Measurements from ENCODE around the gene ZNF337. TPM values are rescaled to one million over a fixed set of nuclear protein-coding genes. Genes with fewer than 3 reads are reported as not detected.
"Not testable (repeated sequence)": the region's sequence is repeated elsewhere in the genome, so short reads cannot be mapped to it uniquely, and the experiment has no call there.

Gene ZNF337
- total RNA-seq, 5 donors from 2014 or later (not counting 1 experiment from before 2014, with no cell fraction given), result 22.5 to 33.1 (median 27.0) TPM

DNA sequence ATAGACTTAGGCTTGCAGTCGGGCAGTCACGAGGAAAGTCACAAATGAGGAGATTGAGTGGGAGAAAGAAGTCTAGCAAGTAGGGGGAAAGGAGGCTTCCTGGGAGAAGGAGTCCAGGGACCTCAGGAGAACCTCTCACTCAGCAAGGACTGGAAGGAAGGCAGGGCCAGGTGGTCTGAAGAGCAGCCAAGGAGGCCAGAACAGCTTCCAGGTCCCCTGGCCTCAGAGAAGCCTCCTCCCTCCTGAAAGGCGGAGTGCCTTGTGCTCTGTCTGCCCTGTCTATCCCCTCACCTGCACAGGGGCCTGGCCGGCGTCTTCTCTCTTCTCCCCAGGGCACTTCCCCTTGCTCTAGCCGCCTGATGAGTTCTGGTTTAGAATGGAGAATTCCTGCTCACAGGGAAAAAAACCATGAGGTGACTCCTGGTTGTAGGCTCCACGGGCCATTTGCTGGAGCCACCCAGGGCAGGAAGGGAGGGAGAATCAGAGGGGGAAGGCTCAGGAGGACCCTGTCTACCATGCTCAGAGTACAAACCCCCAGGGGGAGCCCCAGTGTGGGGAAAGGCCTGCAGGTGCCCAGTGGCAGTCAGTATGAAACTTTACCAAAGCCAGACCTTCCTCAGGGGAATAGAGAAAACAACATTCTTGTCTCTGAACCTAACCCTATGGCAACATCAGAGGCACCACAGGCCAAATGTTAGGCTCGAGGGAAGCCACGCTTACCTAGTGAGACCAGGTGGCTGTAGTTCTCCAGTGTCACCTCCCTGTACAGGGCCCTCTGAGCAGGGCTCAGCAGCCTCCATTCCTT lies 11.2 kb downstream of the ZNF337 start:
- Histone ChIP-seq H3K27ac (ENCODE audit: low read length) (no peak overlapping the region), H3K27me3 (replicated peaks in 1 of 2; ENCODE audit: control insufficient read depth in 2 of 2, extremely low read depth in 1 of 2, insufficient read depth in 2 of 2, low read length in 1 of 2) (no peaks in the 10 kb centered on the region), H3K36me3 (ENCODE audit: control insufficient read depth in 2 of 2, extremely low read depth in 1 of 2, insufficient read depth in 1 of 2, low read length in 1 of 2) (peaks cover 6 to 25% of the 10 kb centered on the region in 2 donors), H3K4me1 (ENCODE audit: control insufficient read depth in 1 of 2, extremely low read depth in 1 of 2, insufficient read depth in 2 of 2, low read length in 2 of 2) (no peaks in the 10 kb centered on the region), H3K4me3 (ENCODE audit: control insufficient read depth in 1 of 2, extremely low read depth in 1 of 2, low read length in 1 of 2) (no peak overlapping the region), H3K9me3 (no peaks in the 10 kb centered on the region)
- WGBS (ENCODE audit: insufficient coverage), result 100% methylated on average over 3 of the region's 9 CpGs
- Mint-ChIP-seq H3K27ac (no peak overlapping the region), H3K36me3 (peaks cover 39% of the 10 kb centered on the region), H3K9me3 (peaks cover 0 to 2% (median 0%) of the 10 kb centered on the region in 3 donors), H3K4me1 (peaks cover 18 to 21% (median 20%) of the 10 kb centered on the region in 3 donors), H3K4me3 (no peak overlapping the region), H3K27me3 (no peaks in the 10 kb centered on the region)
- ATAC-seq (replicated peaks in 1 of 4) (no peak), DNase-seq (no peak)
- POLR2A ChIA-PET, result no interaction called here
- CTCF ChIA-PET, result no interaction called here

DNA sequence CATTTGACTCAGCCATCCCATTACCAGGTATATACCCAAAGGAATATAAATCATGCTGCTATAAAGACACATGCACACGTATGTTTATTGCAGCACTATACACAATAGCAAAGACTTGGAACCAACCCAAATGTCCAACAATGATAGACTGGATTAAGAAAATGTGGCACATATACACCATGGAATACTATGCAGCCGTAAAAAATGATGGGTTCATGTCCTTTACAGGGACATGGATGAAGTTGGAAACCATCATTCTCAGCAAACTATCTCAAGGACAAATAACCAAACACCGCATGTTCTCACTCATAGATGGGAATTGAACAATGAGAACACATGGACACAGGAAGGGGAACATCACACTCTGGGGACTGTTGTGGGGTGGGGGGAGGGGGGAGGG lies 12.8 kb downstream of the ZNF337 start:
- POLR2A ChIA-PET; H3K4me1 ChIP-seq (ENCODE audit: control insufficient read depth in 1 of 2, extremely low read depth in 1 of 2, insufficient read depth in 2 of 2, low read length in 2 of 2); H3K27ac ChIP-seq (ENCODE audit: low read length); CTCF ChIA-PET; DNase-seq; H3K4me3 Mint-ChIP-seq; H3K27me3 Mint-ChIP-seq; H3K27ac Mint-ChIP-seq; H3K9me3 Mint-ChIP-seq; H3K9me3 ChIP-seq; ATAC-seq (replicated peaks in 1 of 4); H3K4me3 ChIP-seq (ENCODE audit: control insufficient read depth in 1 of 2, extremely low read depth in 1 of 2, low read length in 1 of 2); H3K27me3 ChIP-seq (replicated peaks in 1 of 2; ENCODE audit: control insufficient read depth in 2 of 2, extremely low read depth in 1 of 2, insufficient read depth in 2 of 2, low read length in 1 of 2): not testable (repeated sequence)
- Mint-ChIP-seq H3K36me3 (peaks cover 44% of the 10 kb centered on the region), H3K4me1 (peaks cover 16 to 25% (median 17%) of the 10 kb centered on the region in 3 donors)
- WGBS (ENCODE audit: insufficient coverage), result no CpG with 5 or more reads among the region's 3 CpGs
- H3K36me3 ChIP-seq (ENCODE audit: control insufficient read depth in 2 of 2, extremely low read depth in 1 of 2, insufficient read depth in 1 of 2, low read length in 1 of 2), result peaks cover 6 to 25% of the 10 kb centered on the region in 2 donors

- H3K27me3 Mint-ChIP-seq, result no peaks in the 10 kb centered on the region
- Histone ChIP-seq H3K4me3 (ENCODE audit: control insufficient read depth in 1 of 2, extremely low read depth in 1 of 2, low read length in 1 of 2) (no peak overlapping the region), H3K4me1 (ENCODE audit: control insufficient read depth in 1 of 2, extremely low read depth in 1 of 2, insufficient read depth in 2 of 2, low read length in 2 of 2) (no peaks in the 10 kb centered on the region), H3K9me3 (no peaks in the 10 kb centered on the region), H3K36me3 (ENCODE audit: control insufficient read depth in 2 of 2, extremely low read depth in 1 of 2, insufficient read depth in 1 of 2, low read length in 1 of 2) (peaks cover 6 to 31% of the 10 kb centered on the region in 2 donors), H3K27ac (ENCODE audit: low read length) (no peak overlapping the region), H3K27me3 (replicated peaks in 1 of 2; ENCODE audit: control insufficient read depth in 2 of 2, extremely low read depth in 1 of 2, insufficient read depth in 2 of 2, low read length in 1 of 2) (no peaks in the 10 kb centered on the region)
- no peak overlapping the region for H3K4me3 Mint-ChIP-seq
- ChIA-PET POLR2A (no interaction called here), CTCF (no interaction called here)
- peaks cover 16 to 23% (median 21%) of the 10 kb centered on the region in 3 donors for H3K4me1 Mint-ChIP-seq
- no peak overlapping the region for H3K27ac Mint-ChIP-seq
- ATAC-seq (replicated peaks in 1 of 4), result no peak
- DNase-seq, result no peak
- H3K36me3 Mint-ChIP-seq, result peaks cover 52% of the 10 kb centered on the region
- no CpG with 5 or more reads among the region's 2 CpGs for WGBS (ENCODE audit: insufficient coverage)
- H3K9me3 Mint-ChIP-seq, result peaks cover 0 to 2% (median 0%) of the 10 kb centered on the region in 3 donors
These were observed 13.6 kb downstream of the ZNF337 start for GRCh38 chr20:25683050-25683449.

- no peak for ATAC-seq (replicated peaks in 1 of 4)
- no peak overlapping the region for H3K4me3 Mint-ChIP-seq
- peaks cover 77% of the 10 kb centered on the region for H3K36me3 Mint-ChIP-seq
- Histone ChIP-seq H3K4me3 (ENCODE audit: control insufficient read depth in 1 of 2, extremely low read depth in 1 of 2, low read length in 1 of 2) (no peak overlapping the region), H3K36me3 (ENCODE audit: control insufficient read depth in 2 of 2, extremely low read depth in 1 of 2, insufficient read depth in 1 of 2, low read length in 1 of 2) (peaks cover 14 to 51% of the 10 kb centered on the region in 2 donors), H3K27me3 (replicated peaks in 1 of 2; ENCODE audit: control insufficient read depth in 2 of 2, extremely low read depth in 1 of 2, insufficient read depth in 2 of 2, low read length in 1 of 2) (no peaks in the 10 kb centered on the region), H3K9me3 (no peaks in the 10 kb centered on the region), H3K27ac (ENCODE audit: low read length) (no peak overlapping the region), H3K4me1 (ENCODE audit: control insufficient read depth in 1 of 2, extremely low read depth in 1 of 2, insufficient read depth in 2 of 2, low read length in 2 of 2) (no peaks in the 10 kb centered on the region)
- POLR2A ChIA-PET, result no interaction called here
- peaks cover 10 to 15% (median 12%) of the 10 kb centered on the region in 3 donors for H3K4me1 Mint-ChIP-seq
- CTCF ChIA-PET, result no interaction called here
- no peaks in the 10 kb centered on the region for H3K27me3 Mint-ChIP-seq
- no CpG with 5 or more reads among the region's 10 CpGs for WGBS (ENCODE audit: insufficient coverage)
- H3K9me3 Mint-ChIP-seq, result peaks cover 2 to 8% (median 3%) of the 10 kb centered on the region in 3 donors
- no peak overlapping the region for H3K27ac Mint-ChIP-seq
- DNase-seq, result no peak
These were observed 20.4 kb downstream of the ZNF337 start for GRCh38 chr20:25676164-25676809.

GRCh38 chr20:25675161-25675560 lies 21.5 kb downstream of the ZNF337 start:
- no CpG with 5 or more reads among the region's 6 CpGs for WGBS (ENCODE audit: insufficient coverage)
- ChIA-PET CTCF (no interaction called here), POLR2A (no interaction called here)
- DNase-seq (no peak), ATAC-seq (replicated peaks in 1 of 4) (no peak)
- H3K27me3 Mint-ChIP-seq, result no peaks in the 10 kb centered on the region
- Histone ChIP-seq H3K4me3 (ENCODE audit: control insufficient read depth in 1 of 2, extremely low read depth in 1 of 2, low read length in 1 of 2) (no peak overlapping the region), H3K27ac (ENCODE audit: low read length) (no peak overlapping the region), H3K27me3 (replicated peaks in 1 of 2; ENCODE audit: control insufficient read depth in 2 of 2, extremely low read depth in 1 of 2, insufficient read depth in 2 of 2, low read length in 1 of 2) (no peaks in the 10 kb centered on the region), H3K4me1 (ENCODE audit: control insufficient read depth in 1 of 2, extremely low read depth in 1 of 2, insufficient read depth in 2 of 2, low read length in 2 of 2) (no peaks in the 10 kb centered on the region), H3K9me3 (no peaks in the 10 kb centered on the region), H3K36me3 (ENCODE audit: control insufficient read depth in 2 of 2, extremely low read depth in 1 of 2, insufficient read depth in 1 of 2, low read length in 1 of 2) (peaks cover 14 to 43% of the 10 kb centered on the region in 2 donors)
- H3K9me3 Mint-ChIP-seq, result peaks cover 2 to 8% (median 3%) of the 10 kb centered on the region in 3 donors
- peaks cover 71% of the 10 kb centered on the region for H3K36me3 Mint-ChIP-seq
- no peak overlapping the region for H3K4me3 Mint-ChIP-seq
- peaks cover 9 to 15% (median 10%) of the 10 kb centered on the region in 3 donors for H3K4me1 Mint-ChIP-seq
- H3K27ac Mint-ChIP-seq, result no peak overlapping the region

GRCh38 chr20:25672659-25673235 lies 23.9 kb downstream of the ZNF337 start:
- H3K27ac ChIP-seq (ENCODE audit: low read length), result no peak overlapping the region
- H3K27ac Mint-ChIP-seq, result peak overlapping the region in 1 of 2 donors; percentile 54
- H3K4me1 Mint-ChIP-seq, result peaks cover under 1 to 7% (median under 1%) of the 10 kb centered on the region in 3 donors
- H3K4me1 ChIP-seq (ENCODE audit: control insufficient read depth in 1 of 2, extremely low read depth in 1 of 2, insufficient read depth in 2 of 2, low read length in 2 of 2), result no peaks in the 10 kb centered on the region
- H3K9me3 ChIP-seq, result no peaks in the 10 kb centered on the region
- no peaks in the 10 kb centered on the region for H3K27me3 Mint-ChIP-seq
- POLR2A ChIA-PET, result no interaction called here
- 93% methylated on average over 2 of the region's 4 CpGs for WGBS (ENCODE audit: insufficient coverage)
- no peak overlapping the region for H3K4me3 Mint-ChIP-seq
- H3K36me3 Mint-ChIP-seq, result peaks cover 49% of the 10 kb centered on the region
- H3K27me3 ChIP-seq (replicated peaks in 1 of 2; ENCODE audit: control insufficient read depth in 2 of 2, extremely low read depth in 1 of 2, insufficient read depth in 2 of 2, low read length in 1 of 2), result no peaks in the 10 kb centered on the region
- CTCF ChIA-PET, result no interaction called here
- H3K9me3 Mint-ChIP-seq, result peaks cover 2 to 8% (median 3%) of the 10 kb centered on the region in 3 donors
- no peak overlapping the region for H3K4me3 ChIP-seq (ENCODE audit: control insufficient read depth in 1 of 2, extremely low read depth in 1 of 2, low read length in 1 of 2)
- H3K36me3 ChIP-seq (ENCODE audit: control insufficient read depth in 2 of 2, extremely low read depth in 1 of 2, insufficient read depth in 1 of 2, low read length in 1 of 2), result peaks cover 14 to 34% of the 10 kb centered on the region in 2 donors
- DNase-seq, result no peak
- no peak for ATAC-seq (replicated peaks in 1 of 4)
